Chondrocyte (in vitro differentiated cells): ENCODE measurements around the gene TES. TPM values are rescaled to one million over a fixed set of nuclear protein-coding genes. Genes with fewer than 3 reads are reported as not detected.
A peak's percentile ranks its signal among the peaks of the same experiment; 100 is the strongest.

ENCODE experiments used
- DNase-seq: peaks from one replicate; pipeline ENCODE4 v3.0.0; 2021; ENCODE audit warnings: mixed read lengths, low spot score
- H3K27ac Mint-ChIP-seq: one replicate; pipeline ENCODE4 v1.8.0; 2021; ENCODE audit warnings: mild to moderate bottlenecking, moderate library complexity, mixed read lengths; ENCODE audit not compliant: unreplicated experiment
- H3K27me3 Mint-ChIP-seq: 2 replicates; pipeline ENCODE4 v1.8.0; 2021; ENCODE audit warnings: low read depth, mixed read lengths
- H3K36me3 Mint-ChIP-seq: 2 replicates; pipeline ENCODE4 v1.8.0; 2021; ENCODE audit warnings: low read depth, mixed read lengths
- H3K4me1 Mint-ChIP-seq: 2 replicates; pipeline ENCODE4 v1.8.0; 2021; ENCODE audit warnings: low read depth, mild to moderate bottlenecking, mixed read lengths
- H3K4me3 Mint-ChIP-seq: one replicate; pipeline ENCODE4 v1.8.0; 2021; ENCODE audit warnings: mild to moderate bottlenecking, moderate library complexity, mixed read lengths; ENCODE audit not compliant: unreplicated experiment
- H3K9me3 Mint-ChIP-seq: 2 replicates; pipeline ENCODE4 v1.8.0; 2021; ENCODE audit warnings: low read depth, mixed read lengths
- CTCF ChIP-seq: fragments of 200-600 bp; sonication (generic); IDR thresholded peaks from 2 replicates; pipeline ENCODE4 v1.5.0; 2021; ENCODE audit warnings: antibody characterized with exemption, mild to moderate bottlenecking, moderate library complexity
- total RNA-seq: library from RNA; stranded (reverse); gene quantifications from 3 replicates; pipeline ENCODE4 v1.2.1, GENCODE V29; 2021

The TES gene
- total RNA-seq, 1 donor from 2014 or later = 261 TPM

- H3K27ac Mint-ChIP-seq = peak overlapping the region; percentile 67
- H3K27me3 Mint-ChIP-seq = no peaks in the 10 kb centered on the region
- no peaks in the 10 kb centered on the region for H3K36me3 Mint-ChIP-seq
- no peak for DNase-seq
- H3K9me3 Mint-ChIP-seq = no peaks in the 10 kb centered on the region
- TF ChIP-seq CTCF = no peak
- peaks cover 96% of the 10 kb centered on the region for H3K4me1 Mint-ChIP-seq
- H3K4me3 Mint-ChIP-seq = no peak overlapping the region
Observed at GRCh38 chr7:116229366-116229765, 19.0 kb downstream of the TES start.

- no peak for DNase-seq
- H3K4me1 Mint-ChIP-seq = peaks cover 93% of the 10 kb centered on the region
Observed at GRCh38 chr7:116230191-116231005, 20.1 kb downstream of the TES start.

GRCh38 chr7:116231543-116231942 is 21.2 kb downstream of the TES start:
- no peak for TF ChIP-seq CTCF
- no peaks in the 10 kb centered on the region for H3K27me3 Mint-ChIP-seq
- DNase-seq = no peak
- no peak overlapping the region for H3K4me3 Mint-ChIP-seq
- peaks cover 90% of the 10 kb centered on the region for H3K4me1 Mint-ChIP-seq
- H3K36me3 Mint-ChIP-seq = no peaks in the 10 kb centered on the region
- H3K9me3 Mint-ChIP-seq = no peaks in the 10 kb centered on the region
- peak overlapping the region; percentile 95 for H3K27ac Mint-ChIP-seq

More at GRCh38 chr7:116230191-116231005, 20.1 kb downstream of the TES start:
- Mint-ChIP-seq H3K27me3 (no peaks in the 10 kb centered on the region), H3K9me3 (no peaks in the 10 kb centered on the region), H3K36me3 (no peaks in the 10 kb centered on the region), H3K27ac (peak overlapping the region; percentile 95), H3K4me3 (no peak overlapping the region)
- TF ChIP-seq CTCF = no peak

- peak overlapping the region; percentile 95 for H3K27ac Mint-ChIP-seq
Observed at GRCh38 chr7:116231949-116232348, 21.6 kb downstream of the TES start.

GRCh38 chr7:116232350-116232749 is 22.0 kb downstream of the TES start:
- H3K4me1 Mint-ChIP-seq = peaks cover 92% of the 10 kb centered on the region
- no peaks in the 10 kb centered on the region for H3K27me3 Mint-ChIP-seq
- peak overlapping the region; percentile 95 for H3K27ac Mint-ChIP-seq
- TF ChIP-seq CTCF = no peak
- no peak overlapping the region for H3K4me3 Mint-ChIP-seq
- H3K9me3 Mint-ChIP-seq = no peaks in the 10 kb centered on the region
- H3K36me3 Mint-ChIP-seq = peaks cover under 1% of the 10 kb centered on the region
- no peak for DNase-seq

More at GRCh38 chr7:116231949-116232348, 21.6 kb downstream of the TES start:
- H3K9me3 Mint-ChIP-seq = no peaks in the 10 kb centered on the region
- H3K27me3 Mint-ChIP-seq = no peaks in the 10 kb centered on the region
- no peaks in the 10 kb centered on the region for H3K36me3 Mint-ChIP-seq
- DNase-seq = no peak
- peaks cover 91% of the 10 kb centered on the region for H3K4me1 Mint-ChIP-seq
- TF ChIP-seq CTCF = no peak
- H3K4me3 Mint-ChIP-seq = no peak overlapping the region
